Panc1 (cell line): ENCODE data around the gene C1GALT1C1. TPM values are rescaled to one million over a fixed set of nuclear protein-coding genes. Genes with fewer than 3 reads are reported as not detected.

Source experiments
- ATAC-seq: fragments of 200-7000 bp; cut with Tn5 transposase; 2 replicates; pipeline ENCODE4 v1.9.1; 2020; ENCODE audit warnings: mild to moderate bottlenecking, moderate library complexity
- BruUV-seq: library from RNA; stranded (reverse); fragments of 400-500 nt; replicated peaks from 2 replicates; lab custom pipeline; 2021; lab: Mats Ljungman, UMichigan
- CTCF ChIA-PET: fragments of 300-600 bp; sonication (Branson Sonifier 250); formaldehyde crosslinking; loops from one replicate; lab custom pipeline; 2022; ENCODE audit warnings: antibody characterized with exemption; lab: Charles Lee
- POLR2A ChIA-PET: fragments of 300-600 bp; sonication (Branson Sonifier 250); formaldehyde crosslinking; loops from one replicate; lab custom pipeline; 2022; ENCODE audit warnings: antibody characterized with exemption; lab: Charles Lee
- DNase-seq: peaks from one replicate; pipeline ENCODE4 v3.0.0-alpha.2; 2010; ENCODE audit warnings: low read depth, low spot score
- H3K27ac ChIP-seq: 2 replicates; pipeline ENCODE4 v1.5.1; 2011; ENCODE audit warnings: mild to moderate bottlenecking, low read length, inconsistent platforms
- H3K27me3 ChIP-seq: fragments of 200-500 bp; sonication (Bioruptor generic); 2 replicates; pipeline ENCODE4 v1.6.0; 2014; ENCODE audit warnings: low read length, inconsistent platforms; ENCODE audit not compliant: control insufficient read depth, insufficient read depth
- H3K36me3 ChIP-seq: fragments of 200-500 bp; sonication (Bioruptor generic); 2 replicates; pipeline ENCODE4 v1.5.1; 2014; ENCODE audit warnings: inconsistent platforms, mild to moderate bottlenecking, low read length, moderate library complexity; ENCODE audit not compliant: control insufficient read depth, insufficient read depth
- H3K4me1 ChIP-seq: 2 replicates; pipeline ENCODE4 v1.5.1; 2011; ENCODE audit warnings: inconsistent platforms, mild to moderate bottlenecking, low read length, moderate library complexity; ENCODE audit not compliant: control insufficient read depth, insufficient read depth
- H3K4me3 ChIP-seq, 2 experiments: 2 replicates each; pipeline ENCODE4 v1.5.1; 2011 to 2012; ENCODE audit warnings: low read depth in 2 of 2, low read length in 2 of 2, mild to moderate bottlenecking in 2 of 2, inconsistent platforms in 1 of 2, moderate library complexity in 1 of 2
- H3K9me3 ChIP-seq: fragments of 200-500 bp; sonication (Bioruptor generic); 2 replicates; pipeline ENCODE4 v1.5.1; 2014; ENCODE audit warnings: low read depth, mild to moderate bottlenecking, inconsistent platforms, low read length, moderate library complexity; ENCODE audit not compliant: control insufficient read depth, insufficient read depth
- POLR2AphosphoS5 ChIP-seq: IDR thresholded peaks from 2 replicates; pipeline ENCODE4 v1.6.1; 2012; ENCODE audit warnings: mild to moderate bottlenecking, low read depth, low read length, moderate library complexity
- SIN3A ChIP-seq: IDR thresholded peaks from 2 replicates; pipeline ENCODE4 v1.6.1; 2012; ENCODE audit warnings: low read depth, mild to moderate bottlenecking, low read length, moderate library complexity, borderline replicate concordance; ENCODE audit not compliant: insufficient read depth
- TCF7L2 ChIP-seq: IDR thresholded peaks from 2 replicates; pipeline ENCODE4 v1.6.1; 2011; ENCODE audit warnings: mild to moderate bottlenecking, low read depth, low read length, inconsistent platforms
- in situ Hi-C: cut with HindIII; loops from 2 replicates; pipeline ENCODE4 v1.10.0; 2016; ENCODE audit warnings: low sequenced_read_pairs, low pct_unique_long_range_greater_than_20kb
- intact Hi-C: fragments of 100-400 bp; cut with micrococcal nuclease; formaldehyde crosslinking; loops from one replicate; pipeline ENCODE4 v1.10.0; 2022; ENCODE audit not compliant: unreplicated experiment
- total RNA-seq: library from RNA; stranded (reverse); gene quantifications from one replicate; pipeline ENCODE4 v1.2.1, GENCODE V29; 2021; ENCODE audit not compliant: unreplicated experiment
- TF ChIP-seq, protein P1 (sequence below): fragments of 450-650 bp; IDR thresholded peaks from 2 replicates; pipeline ENCODE4 v1.5.1; 2017; ENCODE audit warnings: mild to moderate bottlenecking
- TF ChIP-seq, protein P2 (sequence below), 2 experiments: IDR thresholded peaks; 2 replicates each; pipeline ENCODE4 v1.6.1; 2011 to 2012; ENCODE audit warnings: low read depth in 2 of 2, control low read depth in 1 of 2, low read length in 1 of 2, mild to moderate bottlenecking in 1 of 2, moderate library complexity in 1 of 2; ENCODE audit not compliant: insufficient read depth in 1 of 2

Gene C1GALT1C1
- total RNA-seq, 1 experiment from 2014 or later: 32.4 TPM

DNA sequence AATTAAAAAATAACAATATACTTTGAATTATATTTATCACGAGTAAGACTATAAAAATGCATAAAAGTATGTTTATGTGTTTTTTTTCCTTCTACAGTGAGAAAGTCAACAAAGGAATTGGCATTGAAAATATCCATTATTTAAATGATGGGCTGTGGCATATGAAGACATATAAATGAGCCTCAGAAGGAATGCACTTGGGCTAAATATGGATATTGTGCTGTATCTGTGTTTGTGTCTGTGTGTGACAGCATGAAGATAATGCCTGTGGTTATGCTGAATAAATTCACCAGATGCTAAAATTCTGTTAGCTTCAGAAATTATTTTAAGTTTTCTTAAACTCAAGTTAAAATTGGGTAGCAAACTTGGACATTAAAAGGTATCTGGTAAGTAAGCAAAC lies 17.8 kb downstream of the C1GALT1C1 start:
- Histone ChIP-seq H3K27me3 (no peaks in the 10 kb centered on the region), H3K9me3 (no peaks in the 10 kb centered on the region), H3K4me3 (no peak overlapping the region), H3K36me3 (peaks cover 15% of the 10 kb centered on the region), H3K4me1 (no peaks in the 10 kb centered on the region), H3K27ac (no peak overlapping the region)
- no peak for TF ChIP-seq POLR2AphosphoS5
- no peak for TF ChIP-seq TCF7L2
- TF ChIP-seq, protein P1, sequence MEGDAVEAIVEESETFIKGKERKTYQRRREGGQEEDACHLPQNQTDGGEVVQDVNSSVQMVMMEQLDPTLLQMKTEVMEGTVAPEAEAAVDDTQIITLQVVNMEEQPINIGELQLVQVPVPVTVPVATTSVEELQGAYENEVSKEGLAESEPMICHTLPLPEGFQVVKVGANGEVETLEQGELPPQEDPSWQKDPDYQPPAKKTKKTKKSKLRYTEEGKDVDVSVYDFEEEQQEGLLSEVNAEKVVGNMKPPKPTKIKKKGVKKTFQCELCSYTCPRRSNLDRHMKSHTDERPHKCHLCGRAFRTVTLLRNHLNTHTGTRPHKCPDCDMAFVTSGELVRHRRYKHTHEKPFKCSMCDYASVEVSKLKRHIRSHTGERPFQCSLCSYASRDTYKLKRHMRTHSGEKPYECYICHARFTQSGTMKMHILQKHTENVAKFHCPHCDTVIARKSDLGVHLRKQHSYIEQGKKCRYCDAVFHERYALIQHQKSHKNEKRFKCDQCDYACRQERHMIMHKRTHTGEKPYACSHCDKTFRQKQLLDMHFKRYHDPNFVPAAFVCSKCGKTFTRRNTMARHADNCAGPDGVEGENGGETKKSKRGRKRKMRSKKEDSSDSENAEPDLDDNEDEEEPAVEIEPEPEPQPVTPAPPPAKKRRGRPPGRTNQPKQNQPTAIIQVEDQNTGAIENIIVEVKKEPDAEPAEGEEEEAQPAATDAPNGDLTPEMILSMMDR: no peak
- no peak for TF ChIP-seq SIN3A
- TF ChIP-seq, protein P2, sequence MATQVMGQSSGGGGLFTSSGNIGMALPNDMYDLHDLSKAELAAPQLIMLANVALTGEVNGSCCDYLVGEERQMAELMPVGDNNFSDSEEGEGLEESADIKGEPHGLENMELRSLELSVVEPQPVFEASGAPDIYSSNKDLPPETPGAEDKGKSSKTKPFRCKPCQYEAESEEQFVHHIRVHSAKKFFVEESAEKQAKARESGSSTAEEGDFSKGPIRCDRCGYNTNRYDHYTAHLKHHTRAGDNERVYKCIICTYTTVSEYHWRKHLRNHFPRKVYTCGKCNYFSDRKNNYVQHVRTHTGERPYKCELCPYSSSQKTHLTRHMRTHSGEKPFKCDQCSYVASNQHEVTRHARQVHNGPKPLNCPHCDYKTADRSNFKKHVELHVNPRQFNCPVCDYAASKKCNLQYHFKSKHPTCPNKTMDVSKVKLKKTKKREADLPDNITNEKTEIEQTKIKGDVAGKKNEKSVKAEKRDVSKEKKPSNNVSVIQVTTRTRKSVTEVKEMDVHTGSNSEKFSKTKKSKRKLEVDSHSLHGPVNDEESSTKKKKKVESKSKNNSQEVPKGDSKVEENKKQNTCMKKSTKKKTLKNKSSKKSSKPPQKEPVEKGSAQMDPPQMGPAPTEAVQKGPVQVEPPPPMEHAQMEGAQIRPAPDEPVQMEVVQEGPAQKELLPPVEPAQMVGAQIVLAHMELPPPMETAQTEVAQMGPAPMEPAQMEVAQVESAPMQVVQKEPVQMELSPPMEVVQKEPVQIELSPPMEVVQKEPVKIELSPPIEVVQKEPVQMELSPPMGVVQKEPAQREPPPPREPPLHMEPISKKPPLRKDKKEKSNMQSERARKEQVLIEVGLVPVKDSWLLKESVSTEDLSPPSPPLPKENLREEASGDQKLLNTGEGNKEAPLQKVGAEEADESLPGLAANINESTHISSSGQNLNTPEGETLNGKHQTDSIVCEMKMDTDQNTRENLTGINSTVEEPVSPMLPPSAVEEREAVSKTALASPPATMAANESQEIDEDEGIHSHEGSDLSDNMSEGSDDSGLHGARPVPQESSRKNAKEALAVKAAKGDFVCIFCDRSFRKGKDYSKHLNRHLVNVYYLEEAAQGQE (IDR thresholded peaks at IDR 0.05; ENCODE audit: insufficient read depth in 1 of 2, low read depth in 2 of 2, low read length in 1 of 2): no peak
- ATAC-seq (no peak), DNase-seq (no peak)
- intact Hi-C loops: no loop called here
- ChIA-PET POLR2A (no interaction called here), CTCF (no interaction called here)
- in situ Hi-C loops: no loop called here
- BruUV-seq: no TSS peak

DNA sequence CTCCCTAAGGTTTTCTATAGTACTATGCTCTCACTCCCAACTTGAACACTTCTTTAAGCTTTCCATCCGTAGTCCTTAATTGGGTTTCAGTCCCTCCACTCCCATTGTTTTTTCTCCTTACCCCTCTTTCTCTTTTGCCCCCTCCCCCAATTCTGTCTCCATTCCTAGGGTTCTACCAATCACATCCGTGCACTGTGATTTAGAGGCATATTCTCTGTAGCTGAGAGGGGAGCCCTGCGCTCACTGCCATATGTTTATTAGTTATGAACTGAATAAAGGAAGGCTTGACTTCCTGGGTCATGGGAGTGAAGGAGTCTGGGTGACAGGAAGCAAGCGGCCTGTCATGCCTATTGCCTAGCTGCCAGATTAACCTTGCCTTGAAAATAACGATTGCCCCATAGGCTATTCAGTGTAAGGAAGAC lies 25.5 kb downstream of the C1GALT1C1 start:
- peak; percentile 73 for ATAC-seq
- Histone ChIP-seq H3K4me1 (0 out of 2 replicates have a peak, but pooled peaks cover 4% of the 10 kb centered on the region), H3K27me3 (no peaks in the 10 kb centered on the region), H3K9me3 (no peaks in the 10 kb centered on the region), H3K36me3 (peaks cover 5% of the 10 kb centered on the region), H3K4me3 (peak overlapping the region; percentile 93 to 94), H3K27ac (peak overlapping the region; percentile 97)
- TSS peak; percentile 84 for BruUV-seq
- POLR2A ChIA-PET: interaction anchor here (0.7 to 1.4 kb wide), 2 partner anchors 43 to 120 kb away, joined by 8 to 36 read pairs; partner anchors contain the start of gene CUL4B
- TF ChIP-seq, protein P2 (IDR thresholded peaks at IDR 0.05; ENCODE audit: insufficient read depth in 1 of 2, low read depth in 2 of 2, low read length in 1 of 2): no peak
- TF ChIP-seq TCF7L2 (no peak), SIN3A (0 out of 2 replicates have a peak, but pooled peaks have one; percentile 29), POLR2AphosphoS5 (no peak; the same call in 1 of the 2 replicates)
- TF ChIP-seq, protein P1: no peak
- in situ Hi-C loops (no loop called here), intact Hi-C loops (no loop called here)
- CTCF ChIA-PET: no interaction called here
- no peak for DNase-seq
